Subcutaneous adipose tissue (tissue), 4 donors: ENCODE data around the gene RNF152. TPM values are rescaled to one million over a fixed set of nuclear protein-coding genes. Genes with fewer than 3 reads are reported as not detected.

Experiments used
- CTCF ChIP-seq: fragments of 450-650 bp; IDR thresholded peaks from one replicate; pipeline ENCODE4 v1.5.1; 2016; ENCODE audit warnings: low read depth, mild to moderate bottlenecking, control low read depth, antibody characterized with exemption, moderate library complexity
- total RNA-seq, 4 donors: library from RNA; depleted of rRNA; stranded (reverse); fragments of >200 nt; gene quantifications; one replicate each; pipeline ENCODE4 v1.1.0, GENCODE V29; 2016

RNF152 gene
- total RNA-seq, 4 donors from 2014 or later = 11.7 to 19.6 (median 17.0) TPM

GRCh38 chr18:61887838-61888237, 5.0 kb downstream of the RNF152 start:
- TF ChIP-seq CTCF = no peak

GRCh38 chr18:61883547-61883946, 9.3 kb downstream of the RNF152 start:
- no peak for TF ChIP-seq CTCF

GRCh38 chr18:61882296-61883004, 10.4 kb downstream of the RNF152 start:
- no peak for TF ChIP-seq CTCF

- TF ChIP-seq CTCF = no peak
Observed at GRCh38 chr18:61876899-61877298, 15.9 kb downstream of the RNF152 start.

DNA sequence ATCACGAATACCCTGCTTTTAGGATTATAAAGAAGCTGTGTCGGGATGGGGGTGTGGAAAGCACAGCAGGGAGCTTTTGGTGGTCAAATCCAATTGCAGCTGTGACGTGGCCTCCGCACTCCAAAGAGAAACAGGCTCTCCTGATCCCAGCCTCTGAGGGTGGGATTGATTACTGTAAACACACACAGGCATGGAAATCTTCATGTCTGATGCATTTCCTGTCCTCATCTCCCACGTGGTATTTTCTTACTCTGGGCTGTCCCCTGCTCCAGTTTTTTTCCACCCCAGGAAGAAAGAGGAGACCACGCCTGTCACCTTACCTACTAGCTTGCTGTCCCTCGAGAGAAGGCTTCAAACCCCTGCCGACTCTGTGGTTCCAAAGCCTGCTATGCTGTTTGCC, 22.7 kb downstream of the RNF152 start:
- no peak for TF ChIP-seq CTCF

DNA sequence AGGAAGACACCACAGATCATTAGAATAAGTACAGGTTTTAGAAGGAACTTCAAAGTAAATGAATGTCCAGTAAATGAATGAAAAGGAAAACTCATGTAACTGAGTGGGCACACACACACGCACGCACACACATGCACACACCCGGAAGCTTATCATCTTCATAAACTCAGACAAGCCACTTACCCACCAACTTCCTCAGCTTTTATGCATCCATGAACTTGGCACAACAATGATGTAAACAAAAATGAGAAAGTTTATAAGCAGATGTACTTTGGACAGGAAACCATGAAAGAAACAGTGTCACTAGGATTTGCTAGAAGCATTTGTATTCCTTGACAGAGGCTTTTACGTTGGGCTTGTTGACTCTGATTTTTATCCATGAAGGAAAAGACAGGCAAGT, 23.2 kb downstream of the RNF152 start:
- no peak for TF ChIP-seq CTCF

DNA sequence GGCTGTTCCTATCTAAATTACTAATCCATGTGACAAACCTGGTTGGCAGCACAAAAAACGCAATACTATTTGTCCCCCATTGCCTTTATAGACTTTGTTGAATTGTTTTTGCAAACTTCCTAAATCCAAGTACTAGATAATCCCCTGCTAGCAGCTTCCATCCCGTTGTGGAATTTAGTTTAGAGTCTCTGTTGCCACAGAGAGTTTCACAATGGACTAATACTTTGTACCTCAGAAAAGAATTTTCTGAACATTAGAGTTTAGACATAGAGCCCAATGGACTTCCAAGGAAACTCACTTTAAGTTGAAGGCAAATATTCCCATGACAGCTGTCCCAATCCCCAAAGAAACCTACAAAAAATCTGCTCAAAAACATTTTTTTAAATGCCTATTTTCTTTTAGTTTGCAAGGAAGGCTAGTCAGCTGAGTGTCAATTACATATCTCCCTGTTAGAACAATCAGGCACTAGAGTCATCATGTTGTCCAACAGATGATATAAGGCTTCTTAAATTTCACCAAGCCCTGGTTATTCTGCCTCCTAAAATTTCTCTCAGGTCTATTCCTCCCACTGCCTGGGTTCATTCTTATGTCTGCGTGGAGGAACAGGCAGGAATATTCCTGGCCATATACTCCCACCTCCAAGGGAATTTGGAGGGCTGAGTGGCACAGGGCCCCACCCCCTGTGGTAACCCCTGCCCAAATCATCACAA, 27.2 kb downstream of the RNF152 start:
- no peak for TF ChIP-seq CTCF
